HPDE6-E6E7 (cell line): ENCODE data around the gene ZCCHC10.
"Not testable (repeated sequence)": the region's sequence is repeated elsewhere in the genome, so short reads cannot be mapped to it uniquely, and the experiment has no call there.

Source experiments
- DNase-seq: peaks from one replicate; pipeline ENCODE4 v3.0.0; 2011; ENCODE audit warnings: missing footprints; ENCODE audit errors: extremely low spot score

ZCCHC10 gene

DNA sequence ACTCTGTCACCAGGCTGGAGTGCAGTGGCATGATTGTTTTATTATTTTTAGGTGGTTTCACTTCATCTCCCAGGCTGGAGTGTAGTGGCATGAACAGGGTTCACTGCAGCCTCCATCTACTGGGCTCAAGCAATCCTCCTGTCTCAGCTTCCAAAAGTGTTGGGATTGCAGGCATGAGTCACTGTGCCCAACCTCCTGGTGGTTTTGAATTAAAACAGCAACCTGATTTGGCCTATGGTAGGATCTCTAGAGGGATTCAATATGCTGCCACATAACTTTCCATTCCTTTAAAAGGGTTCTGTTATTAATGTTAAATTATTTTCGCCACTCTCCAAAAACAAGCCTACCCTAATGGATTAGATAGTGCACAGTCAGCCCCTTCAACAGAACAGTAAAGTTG, 15.6 kb upstream of the ZCCHC10 start:
- no peak for DNase-seq

DNA sequence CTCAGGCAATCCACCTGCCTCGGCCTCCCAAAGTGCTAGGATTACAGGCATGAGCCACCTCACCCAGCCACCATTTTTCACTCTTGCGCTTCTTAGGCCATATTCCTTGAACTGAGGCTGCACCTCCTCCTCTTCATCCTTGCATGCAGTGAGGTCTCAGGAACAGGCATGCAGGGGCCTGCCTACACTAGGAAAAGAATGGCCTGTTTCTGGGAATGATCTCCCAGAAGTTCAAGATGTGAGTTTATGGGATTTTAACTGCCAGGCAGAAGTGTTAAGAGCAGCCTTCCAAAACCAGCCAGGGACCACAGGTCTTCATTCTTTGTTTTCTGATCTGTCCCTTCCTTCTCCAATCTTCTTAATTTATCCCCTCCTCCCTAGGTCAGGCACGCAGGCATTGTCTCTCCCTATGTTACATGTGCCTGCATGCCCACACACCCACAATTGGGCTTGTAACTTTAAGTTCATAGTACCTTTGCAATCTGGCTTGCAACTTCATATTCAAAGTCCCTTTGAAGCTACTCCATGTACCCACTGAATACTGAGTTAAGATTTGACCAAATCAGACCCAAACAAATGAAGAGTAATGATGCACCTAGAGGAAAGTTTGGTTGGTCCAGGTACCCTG, 14.9 kb upstream of the ZCCHC10 start:
- no peak for DNase-seq

DNA sequence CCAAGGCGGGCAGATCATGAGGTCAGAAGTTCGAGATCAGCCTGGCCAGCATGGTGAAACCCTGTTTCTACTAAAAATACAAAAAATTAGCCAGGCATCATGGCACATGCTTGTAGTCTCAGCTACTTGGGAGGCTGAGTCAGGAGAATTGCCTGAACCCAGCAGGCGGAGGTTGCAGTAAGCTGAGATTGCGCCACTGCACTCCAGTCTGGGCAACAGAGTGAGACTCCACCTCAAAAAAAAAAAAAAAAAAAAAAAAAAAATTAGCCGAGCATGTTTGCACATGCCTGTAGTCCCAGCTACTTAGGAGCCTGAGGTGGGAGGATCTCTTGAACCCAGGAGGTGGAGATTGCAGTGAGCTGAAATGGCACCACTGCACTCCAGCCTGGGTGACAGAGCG, 10.3 kb upstream of the ZCCHC10 start:
- DNase-seq = not testable (repeated sequence)

DNA sequence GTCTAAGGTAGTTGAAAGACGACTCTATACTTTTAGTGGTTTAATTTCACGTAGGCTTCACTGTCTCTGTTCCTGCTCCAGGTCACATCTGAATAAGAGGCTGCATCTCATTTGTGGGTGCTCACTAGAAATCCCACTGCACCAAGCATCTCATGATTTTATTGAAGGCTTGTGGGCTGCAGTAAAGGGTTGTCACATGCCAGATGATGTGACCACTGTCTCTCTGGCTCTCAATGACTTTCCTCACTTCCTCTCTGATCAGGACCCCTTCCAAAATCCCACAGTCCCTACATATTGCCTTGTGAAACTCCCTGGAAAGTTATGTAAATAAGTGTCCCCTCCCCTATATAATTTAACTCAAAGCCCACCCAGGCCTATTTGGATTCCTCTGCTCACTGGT, 8.9 kb upstream of the ZCCHC10 start:
- DNase-seq = no peak

DNA sequence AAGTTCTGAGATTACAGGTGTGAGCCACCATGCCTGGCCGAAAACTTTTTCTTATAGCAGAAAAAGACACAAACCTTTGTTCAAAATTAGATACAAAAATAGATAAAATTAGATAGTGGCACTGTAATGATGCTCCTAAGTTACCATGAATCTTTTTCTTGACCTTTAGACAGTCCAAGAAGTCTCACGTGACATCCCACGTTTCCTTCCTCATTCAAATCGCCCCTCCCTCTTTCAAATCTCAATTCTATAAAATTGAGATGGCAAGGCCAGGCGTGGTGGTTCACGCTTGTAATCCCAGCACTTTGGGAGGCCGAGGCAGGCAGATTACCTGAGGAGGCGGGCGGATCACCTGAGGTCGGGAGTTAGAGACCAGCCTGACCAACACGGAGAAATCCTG, 7.7 kb upstream of the ZCCHC10 start:
- no peak for DNase-seq

DNA sequence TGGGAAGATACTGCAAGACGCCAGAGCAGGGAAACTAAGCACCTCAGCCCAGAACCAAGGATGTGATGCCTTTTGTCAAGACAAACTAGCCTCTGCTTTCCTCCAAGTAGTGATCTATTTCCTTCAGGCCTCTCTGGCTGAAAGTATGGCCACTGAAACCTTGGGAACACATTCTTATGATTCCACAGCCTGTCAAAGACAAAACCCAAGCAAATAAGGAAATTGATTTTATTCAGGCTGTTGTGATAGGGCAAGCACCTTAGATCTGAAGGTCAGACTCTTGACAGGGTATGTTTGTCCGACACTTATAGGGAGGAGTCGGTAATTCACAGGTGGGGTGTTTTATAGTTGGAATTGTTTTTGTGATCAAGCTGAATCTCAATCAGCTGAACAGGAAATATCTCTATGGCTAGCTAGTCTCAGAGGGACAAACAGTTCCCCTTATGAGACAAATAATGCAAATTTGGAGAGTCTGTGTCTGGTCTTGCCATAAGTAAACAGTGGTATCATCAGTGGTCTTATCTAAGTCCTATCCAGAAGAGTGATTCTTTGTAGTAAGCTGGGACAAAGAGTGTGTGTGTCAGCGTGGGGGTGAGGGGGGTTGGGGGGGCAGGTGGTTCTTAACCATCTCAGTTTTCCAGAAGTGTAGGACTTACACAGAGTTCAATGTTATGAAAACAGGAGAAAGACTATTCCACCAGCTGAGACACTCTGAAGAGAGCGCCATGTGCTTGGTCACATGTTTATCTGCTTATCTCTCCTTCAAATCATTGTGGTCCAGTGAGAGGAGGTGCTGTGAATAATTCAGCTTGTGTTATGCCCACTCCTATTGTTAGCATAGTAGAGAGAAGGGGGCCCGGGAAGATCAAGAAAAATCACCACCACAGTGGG, 6.7 kb upstream of the ZCCHC10 start:
- no peak for DNase-seq

DNA sequence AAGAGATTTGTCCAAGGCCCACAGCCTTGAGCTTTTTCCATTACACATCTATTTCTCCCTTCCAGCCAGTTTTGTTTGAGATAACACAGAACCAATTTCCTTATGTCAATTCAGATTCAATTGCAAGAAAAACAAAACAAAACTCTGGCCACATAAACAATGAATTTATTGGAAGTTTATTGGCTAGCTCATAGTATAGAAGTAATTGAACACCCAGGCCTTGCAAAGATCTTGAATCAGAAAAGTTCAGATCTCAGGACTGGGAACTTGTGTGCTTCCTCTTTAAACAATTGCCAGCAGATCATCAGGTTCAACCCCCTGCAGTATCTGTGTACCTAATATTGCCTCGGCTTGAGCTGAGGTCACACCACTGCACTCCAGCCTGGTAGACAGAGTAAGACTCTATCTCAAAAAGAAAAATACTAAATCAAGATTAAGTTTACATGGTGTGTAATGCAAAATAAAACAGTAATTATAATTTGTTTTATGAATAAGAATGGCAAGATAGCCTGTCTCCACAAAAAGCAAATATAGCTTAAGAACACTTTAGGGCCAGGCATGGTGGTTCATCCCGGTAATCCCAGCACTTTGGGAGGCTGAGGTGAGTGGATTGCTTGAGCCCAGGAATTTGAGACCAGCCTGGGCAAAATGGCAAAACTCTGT, 4.1 kb upstream of the ZCCHC10 start:
- no peak for DNase-seq

DNA sequence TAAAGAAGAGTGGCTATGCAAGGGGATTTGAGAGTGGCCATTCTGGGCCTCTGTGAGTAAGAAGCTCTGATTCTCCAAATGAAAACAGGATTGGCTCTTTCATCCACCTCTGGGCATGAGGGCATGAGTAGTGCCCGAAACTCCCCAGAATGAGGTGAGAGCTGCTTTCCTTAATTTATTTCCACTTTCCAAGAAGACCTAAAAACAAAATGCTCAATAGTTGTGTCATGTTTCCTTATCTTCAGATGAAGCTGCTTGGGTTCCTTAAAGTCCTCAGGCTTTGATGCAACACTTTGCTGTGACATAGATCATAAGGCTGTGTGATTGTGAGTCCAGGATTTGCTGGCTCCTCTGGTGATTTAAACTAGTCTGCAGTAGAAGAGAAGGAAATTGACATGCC, 3.1 kb upstream of the ZCCHC10 start:
- DNase-seq = no peak

DNA sequence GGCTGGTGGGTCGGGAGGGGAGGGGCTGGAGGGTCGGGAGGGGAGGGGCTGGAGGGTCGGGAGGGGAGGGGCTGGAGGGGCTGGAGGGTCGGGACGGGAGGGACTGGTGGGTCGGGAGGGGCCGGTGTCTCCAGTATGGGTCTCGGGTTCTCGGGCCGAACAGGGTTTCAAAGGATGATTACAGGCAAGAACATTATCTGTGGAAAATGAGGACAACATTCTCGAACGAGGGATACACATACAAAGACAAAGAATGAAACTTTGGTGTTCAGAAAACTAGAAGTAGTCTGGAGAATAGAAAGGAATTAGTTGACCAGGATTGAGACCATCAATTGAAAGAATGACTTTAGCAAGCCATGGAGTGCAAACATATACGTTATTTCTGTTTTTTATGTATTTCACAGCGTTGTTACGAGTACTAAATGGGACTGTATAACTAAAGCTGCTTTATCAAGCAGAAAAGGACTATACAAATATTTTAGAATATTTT, 360 bp upstream of the ZCCHC10 start:
- no peak for DNase-seq

DNA sequence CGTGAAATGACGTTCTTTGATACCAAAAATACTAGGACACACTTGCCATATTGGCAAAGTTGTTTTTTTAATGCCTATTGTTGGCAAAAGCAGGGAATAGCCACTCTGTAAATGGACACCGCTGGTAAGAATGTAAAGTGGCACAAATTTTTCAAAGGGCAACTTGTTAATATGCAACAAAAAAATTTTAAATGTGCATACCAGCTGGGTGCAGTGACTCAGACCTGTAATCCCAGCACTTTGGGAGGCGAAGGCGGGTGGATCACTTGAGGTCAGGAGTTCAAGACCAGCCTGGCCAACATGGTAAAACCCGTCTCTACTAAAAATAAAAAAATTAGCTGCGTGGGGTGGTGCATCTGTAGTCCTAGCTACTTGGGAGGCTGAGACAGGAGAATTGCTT, 6.9 kb downstream of the ZCCHC10 start:
- DNase-seq = not testable (repeated sequence)

DNA sequence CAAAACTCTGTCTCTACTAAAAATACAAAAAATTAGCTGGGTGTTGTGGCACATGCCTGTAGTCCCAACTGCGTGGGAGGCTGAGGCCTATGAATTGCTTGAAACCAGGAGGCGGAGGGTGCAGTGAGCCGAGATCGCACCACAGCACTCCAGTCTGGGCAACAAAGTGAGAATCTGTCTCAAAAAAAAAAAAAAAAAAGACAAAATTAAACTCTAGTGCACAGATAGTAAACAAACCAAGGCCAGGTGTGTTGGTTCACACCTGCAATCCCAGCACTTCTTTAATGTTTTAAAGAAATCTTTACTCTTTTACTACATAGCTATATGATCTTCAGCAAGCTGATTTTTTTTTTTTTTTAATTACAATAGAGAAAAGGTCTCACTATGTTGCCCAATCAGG, 8.4 kb downstream of the ZCCHC10 start:
- DNase-seq = no peak

DNA sequence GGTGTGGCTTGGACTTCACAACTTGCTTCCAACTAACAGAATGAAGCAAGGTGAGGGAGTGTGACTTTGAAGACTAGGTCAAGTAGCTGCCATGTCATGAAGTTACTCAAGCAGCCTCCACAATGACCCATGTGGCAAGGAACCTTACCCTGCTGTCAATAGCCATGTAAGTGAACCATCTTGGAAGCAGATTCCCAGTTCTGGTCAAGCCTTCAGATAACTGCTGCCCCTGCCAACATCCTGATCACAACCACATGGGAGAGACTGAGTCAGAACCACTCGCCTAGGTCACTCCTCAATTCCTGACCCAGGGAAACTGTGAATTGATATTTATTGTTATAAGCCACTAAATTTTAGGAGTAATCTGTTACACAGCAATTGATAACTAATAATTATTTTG, 10.9 kb downstream of the ZCCHC10 start:
- DNase-seq = no peak

DNA sequence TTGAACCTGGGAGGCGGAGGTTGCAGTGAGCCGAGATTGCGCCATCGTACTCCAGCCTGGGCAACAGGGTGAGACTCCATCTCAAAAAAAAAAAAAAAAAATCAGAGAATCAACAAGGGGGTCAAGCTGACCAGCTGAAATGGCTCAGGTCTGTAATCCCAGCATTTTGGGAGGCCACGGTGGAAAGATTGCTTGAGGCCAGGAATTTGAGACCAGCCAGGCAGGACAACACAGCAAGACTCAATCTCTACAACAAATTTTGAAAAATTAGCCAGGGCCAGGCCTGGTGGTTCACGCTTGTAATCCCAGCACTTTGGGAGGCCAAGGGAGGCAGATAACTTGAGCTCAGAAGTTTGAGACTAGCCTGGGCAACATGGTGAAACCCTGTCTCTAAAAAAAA, 17.9 kb downstream of the ZCCHC10 start:
- not testable (repeated sequence) for DNase-seq

DNA sequence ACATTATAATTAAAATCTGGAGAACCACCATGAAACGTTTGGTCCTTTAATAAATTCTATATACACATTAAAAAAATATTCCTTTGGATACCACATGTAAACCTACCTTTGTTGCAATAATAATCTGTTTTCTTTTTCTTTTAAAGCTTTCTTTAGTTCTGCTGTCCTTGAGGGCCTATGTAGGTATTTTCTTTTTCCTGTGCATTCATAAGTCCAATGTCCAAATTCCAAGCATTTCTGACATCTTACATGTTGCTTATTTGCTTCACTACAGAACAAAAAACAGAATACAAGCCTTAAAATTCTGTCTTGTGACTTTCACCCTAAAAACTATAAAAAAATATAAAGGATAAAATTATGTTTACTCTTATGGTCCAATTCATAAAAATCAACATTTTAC, 19.7 kb downstream of the ZCCHC10 start:
- no peak for DNase-seq

DNA sequence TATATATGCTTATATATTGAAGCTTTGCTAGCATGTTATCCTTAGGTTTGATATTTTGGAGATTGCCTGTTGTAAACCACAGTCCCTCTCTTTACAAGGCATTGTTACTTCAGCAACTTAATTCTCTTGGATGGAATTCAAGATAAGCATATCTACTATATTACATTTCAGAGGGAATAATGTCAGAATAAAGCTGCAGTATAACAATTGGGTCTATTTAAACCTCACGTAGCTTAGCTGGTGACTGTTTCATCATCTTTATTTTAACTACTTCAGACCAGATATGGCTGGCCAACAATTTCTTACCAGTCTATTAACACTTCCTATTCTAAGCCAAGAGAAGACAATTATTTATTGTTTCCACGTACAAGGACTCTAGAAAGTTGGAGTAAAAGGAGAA, 27.1 kb downstream of the ZCCHC10 start:
- no peak for DNase-seq

DNA sequence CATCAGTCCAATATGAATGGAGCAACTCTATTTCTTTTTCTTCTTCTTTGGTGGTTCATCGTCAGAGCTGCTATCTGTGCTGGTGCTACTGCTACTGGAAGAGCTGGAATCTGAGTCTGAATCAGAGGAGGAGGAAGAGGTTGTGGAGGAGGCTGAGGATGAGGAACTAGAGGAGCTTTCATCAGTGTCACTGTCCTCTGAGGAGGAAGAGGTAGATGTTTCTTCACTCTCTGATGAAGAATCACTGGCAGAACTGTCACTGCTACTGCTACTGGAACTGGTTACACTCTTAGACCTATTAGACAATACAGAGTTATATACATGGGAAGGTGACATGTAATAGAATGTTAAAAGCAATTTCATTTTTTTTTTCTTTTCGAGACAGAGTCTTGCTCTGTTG, 27.8 kb downstream of the ZCCHC10 start:
- no peak for DNase-seq

DNA sequence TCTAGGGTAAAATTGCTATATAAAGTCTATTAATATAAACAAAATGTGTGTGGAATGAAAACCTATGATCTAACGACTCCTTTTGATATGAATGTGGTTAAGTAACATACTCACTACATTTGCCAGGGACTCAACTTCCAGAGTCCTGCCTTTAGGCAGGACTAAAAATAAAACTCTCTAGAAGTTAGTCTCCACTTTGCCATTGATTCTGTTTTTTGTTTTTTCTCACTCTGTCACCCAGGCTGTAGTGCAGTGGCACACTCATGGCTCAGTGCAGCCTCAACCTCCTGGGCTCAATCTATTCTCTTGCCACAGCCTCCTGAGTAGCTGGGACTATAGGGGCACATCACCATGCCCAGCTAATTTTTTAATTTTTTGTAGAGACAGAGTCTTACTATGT, 30.0 kb downstream of the ZCCHC10 start:
- no peak for DNase-seq

DNA sequence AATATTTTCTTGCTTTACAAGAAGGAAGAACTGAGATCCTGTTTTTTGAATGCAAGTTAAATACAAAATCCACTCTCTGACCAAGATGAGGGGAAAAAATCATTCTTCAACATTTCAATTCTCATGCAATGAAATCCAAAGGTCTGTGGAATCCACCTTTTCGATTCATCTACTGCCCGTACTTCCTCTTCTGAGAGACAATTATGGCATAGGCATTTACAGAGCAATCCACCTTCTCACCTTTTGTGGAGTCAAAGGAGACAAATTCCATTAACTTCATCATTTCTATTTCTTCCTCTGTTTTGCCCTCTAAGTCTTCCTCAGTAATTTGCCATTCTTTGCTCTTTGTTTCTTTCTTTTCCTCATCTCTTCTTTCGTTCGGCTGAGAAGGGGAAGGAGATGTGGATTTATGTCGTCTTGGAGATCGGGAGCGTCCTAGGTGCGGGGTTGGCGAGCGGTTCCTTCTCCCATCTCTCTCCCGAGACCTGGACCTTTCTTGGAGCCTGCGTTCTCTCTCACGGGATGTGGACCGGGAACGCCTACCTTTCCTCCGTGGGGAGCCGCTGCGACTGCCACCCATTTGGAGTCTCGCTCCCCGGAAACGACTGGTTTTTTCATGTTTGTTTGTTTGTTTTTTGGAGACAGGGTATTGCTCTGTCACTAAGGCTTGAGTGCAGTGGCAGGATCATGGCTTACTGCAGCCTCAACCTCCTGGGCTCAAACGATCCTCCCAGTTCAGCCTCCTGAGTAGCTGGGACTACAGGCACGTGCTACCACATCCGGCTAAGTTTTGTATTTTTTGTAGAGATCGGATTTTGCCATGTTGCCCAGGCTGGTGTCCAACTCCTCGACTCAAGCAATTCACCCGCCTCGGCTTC, 38.6 kb downstream of the ZCCHC10 start:
- no peak for DNase-seq

DNA sequence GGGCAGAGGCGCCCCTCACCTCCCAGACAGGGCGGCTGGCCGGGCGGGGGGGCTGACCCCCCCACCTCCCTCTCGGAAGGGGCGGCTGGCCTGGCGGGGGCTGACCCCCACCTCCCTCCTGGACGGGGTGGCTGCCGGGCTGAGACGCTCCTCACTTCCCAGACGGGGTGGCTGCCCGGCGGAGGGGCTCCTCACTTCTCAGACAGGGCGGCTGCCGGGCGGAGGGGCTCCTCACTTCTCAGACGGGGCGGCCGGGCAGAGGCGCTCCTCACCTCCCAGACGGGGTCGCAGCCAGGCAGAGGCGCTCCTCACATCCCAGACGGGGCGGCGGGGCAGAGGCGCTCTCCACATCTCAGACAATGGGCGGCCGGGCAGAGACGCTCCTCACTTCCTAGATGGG, 43.4 kb downstream of the ZCCHC10 start:
- DNase-seq = not testable (repeated sequence)

DNA sequence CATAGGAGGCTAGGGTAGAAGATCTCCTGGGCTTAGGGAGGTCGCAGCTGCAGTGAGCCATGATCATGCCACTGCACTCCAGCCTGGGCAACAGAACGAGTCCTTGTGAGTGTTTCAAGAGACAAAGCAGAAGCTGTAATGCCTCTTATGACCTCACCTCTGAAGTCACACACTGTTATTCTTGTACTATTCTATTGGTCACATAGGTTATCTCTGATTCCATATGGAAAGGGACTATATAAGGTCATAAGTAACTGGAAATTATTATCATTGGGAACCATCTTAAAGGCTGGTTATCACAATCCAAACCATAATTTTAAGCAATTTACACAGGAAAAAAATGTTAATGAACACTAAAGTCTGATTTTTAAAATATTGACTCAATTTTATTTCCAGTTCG, 45.1 kb downstream of the ZCCHC10 start:
- no peak for DNase-seq

DNA sequence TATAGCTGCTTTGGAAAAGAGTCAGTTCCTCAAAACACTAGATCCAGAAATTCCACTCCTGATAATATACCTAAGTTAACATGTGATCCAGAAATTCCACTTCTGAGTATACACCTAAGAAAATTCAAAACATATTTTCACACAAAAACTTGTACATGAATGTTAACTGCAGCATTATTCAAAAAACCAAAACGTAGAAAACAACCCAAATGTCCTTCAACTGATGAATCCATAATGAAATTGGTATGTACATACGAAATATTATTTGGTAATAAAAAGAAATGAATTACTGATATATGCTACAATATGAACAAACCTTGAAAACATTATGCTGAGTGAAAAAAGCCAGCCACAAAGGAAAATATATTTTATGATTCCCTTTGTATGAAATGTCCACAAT, 46.4 kb downstream of the ZCCHC10 start:
- no peak for DNase-seq
